ENCODE measurements around the gene ZNF385C. TPM values are rescaled to one million over a fixed set of nuclear protein-coding genes. Genes with fewer than 3 reads are reported as not detected.

Gene ZNF385C
- total and polyA plus RNA-seq, 2 donors (not counting 1 experiment from before 2014, with no cell fraction given) = 0.33 to 1.1 TPM

DNA sequence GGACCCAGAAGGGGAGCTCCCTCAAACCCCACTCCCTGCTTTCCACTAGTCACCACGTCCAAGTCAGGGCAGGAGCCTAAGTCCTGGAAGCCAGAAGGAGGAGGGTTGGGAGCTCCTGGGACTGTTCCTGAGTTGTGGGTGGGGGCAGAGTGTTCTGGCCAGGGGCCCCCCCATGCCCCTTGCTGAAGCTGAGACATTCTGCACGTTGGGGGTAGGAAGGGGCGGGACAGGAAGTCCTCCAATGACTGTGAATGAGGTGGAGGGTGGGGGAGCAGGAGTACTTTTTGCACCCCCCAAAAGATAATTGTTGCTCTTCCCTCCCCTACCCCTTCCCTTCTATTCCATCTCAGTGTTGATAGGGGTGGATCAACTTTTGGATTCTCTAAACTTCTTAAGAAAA is 26.5 kb downstream of the ZNF385C start:
- no peak overlapping the region for H3K27ac Mint-ChIP-seq
- Histone ChIP-seq H3K36me3 (replicated peaks in 1 of 2; ENCODE audit: control extremely low read depth in 1 of 2, control insufficient read depth in 1 of 2, extremely low read depth in 1 of 2, insufficient read depth in 2 of 2, low read length in 1 of 2) (no peaks in the 10 kb centered on the region), H3K4me2 (replicated peaks; ENCODE audit: low read depth, low read length, poor library complexity, severe bottlenecking) (peak overlapping the region; percentile 84), H4K20me1 (ENCODE audit: control insufficient read depth, insufficient read depth, low read length, poor library complexity, severe bottlenecking) (no peaks in the 10 kb centered on the region), H3K9me3 (ENCODE audit: control extremely low read depth in 1 of 3, control insufficient read depth in 2 of 3, insufficient read depth in 1 of 3, low read length in 2 of 3) (no peaks in the 10 kb centered on the region), H3K4me3 (ENCODE audit: control extremely low read depth in 1 of 5, extremely low read depth in 1 of 5, insufficient read depth in 1 of 5, low read depth in 2 of 5, low read length in 4 of 5) (peak overlapping the region in 2 of 5 experiments; percentile 20 to 52), H3K79me2 (ENCODE audit: control insufficient read depth, insufficient read depth, low read length) (no peaks in the 10 kb centered on the region), H3K27ac (ENCODE audit: low read length in 2 of 2) (no peak overlapping the region), H3K27me3 (replicated peaks in 1 of 4; ENCODE audit: control extremely low read depth in 1 of 4, control insufficient read depth in 3 of 4, insufficient read depth in 4 of 4, low read length in 3 of 4) (peaks cover 0 to 36% (median 9%) of the 10 kb centered on the region in 4 experiments), H3K4me1 (ENCODE audit: control insufficient read depth in 2 of 2, insufficient read depth in 2 of 2, low read length in 2 of 2) (peaks cover 17 to 20% of the 10 kb centered on the region in 2 donors), H2AFZ (ENCODE audit: insufficient read depth, low read depth, low read length, poor library complexity, severe bottlenecking) (peak overlapping the region; percentile 38), H3K9ac (ENCODE audit: low read length) (peak overlapping the region; percentile 53)
- TF ChIP-seq EZH2 (IDR thresholded peaks at IDR 0.05; ENCODE audit: borderline replicate concordance, insufficient read depth, low read depth, low read length, poor library complexity, severe bottlenecking) = no peak
- DNase-seq (no peak), ATAC-seq (ENCODE audit: low read depth) (no peak)
- H3K4me3 Mint-ChIP-seq = peak overlapping the region; percentile 65
- H3K27me3 Mint-ChIP-seq = peaks cover 10% of the 10 kb centered on the region
- H3K4me1 Mint-ChIP-seq = peaks cover 12% of the 10 kb centered on the region
- CTCF ChIA-PET = interaction anchor here (1.1 to 1.9 kb wide), 3 partner anchors 44 to 48 kb away, joined by 4 to 8 read pairs (median 4); no protein-coding TSS in a partner anchor
- WGBS (ENCODE audit: insufficient coverage) = no CpG with 5 or more reads among the region's 3 CpGs
- intact Hi-C loops (cut with micrococcal nuclease) = no loop called here
- POLR2A ChIA-PET = no interaction called here
- no peaks in the 10 kb centered on the region for H3K9me3 Mint-ChIP-seq (ENCODE audit: insufficient read depth)

DNA sequence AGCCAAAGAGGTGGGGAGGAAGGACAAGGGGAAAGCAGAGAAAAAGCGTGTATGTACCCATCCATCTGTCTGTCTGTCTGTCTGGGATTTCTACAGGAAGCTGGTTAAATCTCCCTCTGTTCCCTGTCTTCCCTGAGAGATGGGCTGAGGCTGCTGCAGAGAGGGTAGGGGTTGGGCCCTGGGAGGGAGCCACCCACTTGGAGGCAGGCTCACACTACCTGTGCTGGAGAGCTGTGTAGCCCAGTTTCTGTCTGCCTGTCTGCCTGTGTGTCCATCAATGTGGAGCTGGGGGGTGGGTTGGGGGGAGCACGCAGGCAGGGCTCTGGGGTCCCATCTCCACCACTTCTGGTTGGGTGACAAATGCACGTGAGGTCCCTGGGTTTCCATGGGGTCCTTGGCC is 29.3 kb downstream of the ZNF385C start:
- Histone ChIP-seq H3K9me3 (ENCODE audit: control extremely low read depth in 1 of 3, control insufficient read depth in 2 of 3, insufficient read depth in 1 of 3, low read length in 2 of 3) (no peaks in the 10 kb centered on the region), H3K79me2 (ENCODE audit: control insufficient read depth, insufficient read depth, low read length) (no peaks in the 10 kb centered on the region), H3K27ac (ENCODE audit: low read length in 2 of 2) (no peak overlapping the region), H3K4me2 (replicated peaks; ENCODE audit: low read depth, low read length, poor library complexity, severe bottlenecking) (no peak overlapping the region), H3K27me3 (replicated peaks in 1 of 4; ENCODE audit: control extremely low read depth in 1 of 4, control insufficient read depth in 3 of 4, insufficient read depth in 4 of 4, low read length in 3 of 4) (peaks cover 0 to 33% (median 9%) of the 10 kb centered on the region in 4 experiments), H2AFZ (ENCODE audit: insufficient read depth, low read depth, low read length, poor library complexity, severe bottlenecking) (no peak overlapping the region), H4K20me1 (ENCODE audit: control insufficient read depth, insufficient read depth, low read length, poor library complexity, severe bottlenecking) (no peaks in the 10 kb centered on the region), H3K9ac (ENCODE audit: low read length) (no peak overlapping the region), H3K4me1 (ENCODE audit: control insufficient read depth in 2 of 2, insufficient read depth in 2 of 2, low read length in 2 of 2) (peaks cover 25 to 28% of the 10 kb centered on the region in 2 donors), H3K4me3 (ENCODE audit: control extremely low read depth in 1 of 5, extremely low read depth in 1 of 5, insufficient read depth in 1 of 5, low read depth in 2 of 5, low read length in 4 of 5) (no peak overlapping the region), H3K36me3 (replicated peaks in 1 of 2; ENCODE audit: control extremely low read depth in 1 of 2, control insufficient read depth in 1 of 2, extremely low read depth in 1 of 2, insufficient read depth in 2 of 2, low read length in 1 of 2) (no peaks in the 10 kb centered on the region)
- no peak for TF ChIP-seq EZH2 (IDR thresholded peaks at IDR 0.05; ENCODE audit: borderline replicate concordance, insufficient read depth, low read depth, low read length, poor library complexity, severe bottlenecking)
- TF ChIP-seq, protein P1, sequence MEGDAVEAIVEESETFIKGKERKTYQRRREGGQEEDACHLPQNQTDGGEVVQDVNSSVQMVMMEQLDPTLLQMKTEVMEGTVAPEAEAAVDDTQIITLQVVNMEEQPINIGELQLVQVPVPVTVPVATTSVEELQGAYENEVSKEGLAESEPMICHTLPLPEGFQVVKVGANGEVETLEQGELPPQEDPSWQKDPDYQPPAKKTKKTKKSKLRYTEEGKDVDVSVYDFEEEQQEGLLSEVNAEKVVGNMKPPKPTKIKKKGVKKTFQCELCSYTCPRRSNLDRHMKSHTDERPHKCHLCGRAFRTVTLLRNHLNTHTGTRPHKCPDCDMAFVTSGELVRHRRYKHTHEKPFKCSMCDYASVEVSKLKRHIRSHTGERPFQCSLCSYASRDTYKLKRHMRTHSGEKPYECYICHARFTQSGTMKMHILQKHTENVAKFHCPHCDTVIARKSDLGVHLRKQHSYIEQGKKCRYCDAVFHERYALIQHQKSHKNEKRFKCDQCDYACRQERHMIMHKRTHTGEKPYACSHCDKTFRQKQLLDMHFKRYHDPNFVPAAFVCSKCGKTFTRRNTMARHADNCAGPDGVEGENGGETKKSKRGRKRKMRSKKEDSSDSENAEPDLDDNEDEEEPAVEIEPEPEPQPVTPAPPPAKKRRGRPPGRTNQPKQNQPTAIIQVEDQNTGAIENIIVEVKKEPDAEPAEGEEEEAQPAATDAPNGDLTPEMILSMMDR (IDR thresholded peaks at IDR 0.05) = no peak
- Mint-ChIP-seq H3K4me1 (peaks cover 19% of the 10 kb centered on the region), H3K27ac (no peak overlapping the region), H3K27me3 (peaks cover 7% of the 10 kb centered on the region), H3K4me3 (no peak overlapping the region), H3K9me3 (ENCODE audit: insufficient read depth) (no peaks in the 10 kb centered on the region)
- no peak for DNase-seq
- POLR2A ChIA-PET = interaction anchor here (0.5 kb wide), 1 partner anchor 96 kb away, joined by 3 read pairs; no protein-coding TSS in a partner anchor
- no peak for ATAC-seq (ENCODE audit: low read depth)
- WGBS (ENCODE audit: insufficient coverage) = 96% methylated on average over 3 of the region's 3 CpGs
- CTCF ChIA-PET = interaction anchor here (0.8 to 6.9 kb wide), 9 partner anchors 11 to 105 kb away, joined by 3 to 89 read pairs (median 7); partner anchors contain the start of genes CNP, DHX58, KAT2A and NKIRAS2
- intact Hi-C loops (cut with micrococcal nuclease) = no loop called here

All from B cell (primary cell).